Spleen (tissue), 11 donors: ENCODE results near the gene DCBLD1. TPM values are rescaled to one million over a fixed set of nuclear protein-coding genes. Genes with fewer than 3 reads are reported as not detected.

Source experiments
- DNase-seq: peaks from one replicate; pipeline ENCODE4 v3.0.0-alpha.2; 2020
- H3K27ac ChIP-seq, 8 donors: fragments of 200-600 bp; sonication (generic) in 7 of 8; 1 replicate in 4 of 8; 2 replicates in 4 of 8; pipeline versions ENCODE4 v1.5.0 to v1.8.0; 2016 to 2021; ENCODE audit warnings: inconsistent platforms in 4 of 8, mild to moderate bottlenecking in 4 of 8, moderate library complexity in 1 of 8
- H3K27me3 ChIP-seq, 7 donors: fragments of 200-600 bp; sonication (generic) in 6 of 7; replicated peaks in 1 of 7; 1 replicate in 4 of 7; 2 replicates in 3 of 7; pipeline versions ENCODE4 v1.5.0 to v1.8.0; 2016 to 2021; ENCODE audit warnings: inconsistent platforms in 3 of 7, mild to moderate bottlenecking in 1 of 7
- H3K36me3 ChIP-seq, 6 donors: fragments of 200-600 bp; sonication (generic) in 5 of 6; 1 replicate in 4 of 6; 2 replicates in 2 of 6; pipeline versions ENCODE4 v1.5.0 to v1.8.0; 2016 to 2021; ENCODE audit warnings: inconsistent platforms in 2 of 6
- H3K4me1 ChIP-seq, 6 donors: fragments of 200-600 bp; sonication (generic) in 5 of 6; 1 replicate in 3 of 6; 2 replicates in 3 of 6; pipeline versions ENCODE4 v1.5.0 to v1.8.0; 2016 to 2021; ENCODE audit warnings: inconsistent platforms in 3 of 6
- H3K4me3 ChIP-seq, 8 donors: fragments of 200-600 bp; sonication (generic) in 7 of 8; 1 replicate in 4 of 8; 2 replicates in 4 of 8; pipeline versions ENCODE4 v1.5.0 to v1.8.0; 2016 to 2021; ENCODE audit warnings: inconsistent platforms in 4 of 8, mild to moderate bottlenecking in 4 of 8, moderate library complexity in 2 of 8
- H3K9me3 ChIP-seq, 8 donors: fragments of 200-600 bp; sonication (generic) in 7 of 8; 1 replicate in 4 of 8; 2 replicates in 4 of 8; pipeline versions ENCODE4 v1.5.0 to v1.8.0; 2016 to 2021; ENCODE audit warnings: inconsistent platforms in 4 of 8
- POLR2A ChIP-seq, 3 donors: fragments of 450-650 bp; IDR thresholded peaks; one replicate each; pipeline ENCODE4 v1.5.1; 2017; ENCODE audit warnings: antibody characterized with exemption in 3 of 3, mild to moderate bottlenecking in 1 of 3
- POLR2AphosphoS5 ChIP-seq, 3 donors: sonication (generic); formaldehyde crosslinking; IDR thresholded peaks; one replicate each; pipeline ENCODE4 v1.5.1; 2017; ENCODE audit warnings: antibody characterized with exemption in 3 of 3
- WGBS, 5 donors: extraction: QIAGEN DNeasy Blood & Tissue Kit in 3 of 5; methylation state at CpG; one replicate each; pipeline versions ENCODE4 v1.1.5 to v1.1.7; 2013 to 2018; 5-methylcytosine and 5-hydroxymethylcytosine counted together
- intact Hi-C: fragments of 100-400 bp; cut with DNase I; formaldehyde crosslinking; loops from one replicate; pipeline ENCODE4 v1.15.0; 2023; ENCODE audit warnings: low total_unique reads
- polyA plus RNA-seq, 3 donors: library from polyadenylated mRNA; stranded (reverse); fragments of 200-250 nt; gene quantifications; one replicate each; pipeline ENCODE4 v1.2.1, GENCODE V29; 2013
- total RNA-seq, 7 donors: library from RNA; depleted of rRNA in 3 of 7; stranded (reverse); fragments of >200 nt in 3 of 7; fragmentation: NEBNext Ultra II Directional in 4 of 7; extraction: Animal tissue kit (Norgen Biotek cat#: 25700) in 4 of 7; gene quantifications; one replicate each; pipeline versions ENCODE4 v1.1.0 to v1.2.1, GENCODE V29; 2016 to 2021
- TF ChIP-seq, protein P1 (sequence below), 11 experiments: fragments of 200-600 bp in 7 of 11; fragments of 450-650 bp in 4 of 11; sonication (generic) in 4 of 11; IDR thresholded peaks in 8 of 11; conservative IDR thresholded peaks in 3 of 11; 1 replicate in 7 of 11; 2 replicates in 4 of 11; pipeline versions ENCODE4 v1.4.0 to v1.8.0; 2016 to 2021; ENCODE audit warnings: antibody characterized with exemption in 11 of 11, inconsistent platforms in 4 of 11, mild to moderate bottlenecking in 1 of 11
- donor health status: healthy with polysubstance abuse.
- donor health status: DM: no; HTN: no; CAD: no; lungs with moderate emphysema.
- donor health status: DM: no; HTN: no; CAD: no.
- donor health status: Bipolar disorder and iron deficiency.
- donor health status: healthy.
- donor health status: DM: no; HTN: no; CAD: no.
- donor health status: DM: yes; HTN: yes; CAD: no.

Gene DCBLD1
- total and polyA plus RNA-seq, 10 donors: 2.0 to 16.7 (median 7.1) TPM

GRCh38 chr6:117449549-117450439 lies 32.7 kb upstream of the DCBLD1 start:
- TF ChIP-seq POLR2A (IDR thresholded peaks at IDR 0.05) (no peak), POLR2AphosphoS5 (IDR thresholded peaks at IDR 0.05) (no peak)
- TF ChIP-seq, protein P1, sequence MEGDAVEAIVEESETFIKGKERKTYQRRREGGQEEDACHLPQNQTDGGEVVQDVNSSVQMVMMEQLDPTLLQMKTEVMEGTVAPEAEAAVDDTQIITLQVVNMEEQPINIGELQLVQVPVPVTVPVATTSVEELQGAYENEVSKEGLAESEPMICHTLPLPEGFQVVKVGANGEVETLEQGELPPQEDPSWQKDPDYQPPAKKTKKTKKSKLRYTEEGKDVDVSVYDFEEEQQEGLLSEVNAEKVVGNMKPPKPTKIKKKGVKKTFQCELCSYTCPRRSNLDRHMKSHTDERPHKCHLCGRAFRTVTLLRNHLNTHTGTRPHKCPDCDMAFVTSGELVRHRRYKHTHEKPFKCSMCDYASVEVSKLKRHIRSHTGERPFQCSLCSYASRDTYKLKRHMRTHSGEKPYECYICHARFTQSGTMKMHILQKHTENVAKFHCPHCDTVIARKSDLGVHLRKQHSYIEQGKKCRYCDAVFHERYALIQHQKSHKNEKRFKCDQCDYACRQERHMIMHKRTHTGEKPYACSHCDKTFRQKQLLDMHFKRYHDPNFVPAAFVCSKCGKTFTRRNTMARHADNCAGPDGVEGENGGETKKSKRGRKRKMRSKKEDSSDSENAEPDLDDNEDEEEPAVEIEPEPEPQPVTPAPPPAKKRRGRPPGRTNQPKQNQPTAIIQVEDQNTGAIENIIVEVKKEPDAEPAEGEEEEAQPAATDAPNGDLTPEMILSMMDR (IDR thresholded peaks at IDR 0.05 in 8 of 11, conservative IDR thresholded peaks at IDR 0.05 in 3 of 11): peak; percentile 30 to 81 (median 69)
- no peak for DNase-seq
- Histone ChIP-seq H3K27me3 (peaks cover 0 to 44% (median 0%) of the 10 kb centered on the region in 7 donors), H3K27ac (no peak overlapping the region), H3K9me3 (no peaks in the 10 kb centered on the region), H3K36me3 (no peaks in the 10 kb centered on the region), H3K4me1 (peaks cover 0 to 8% (median 3%) of the 10 kb centered on the region in 6 donors), H3K4me3 (no peak overlapping the region)
- intact Hi-C loops: loop anchor here (2.0 to 5.0 kb wide), 2 partner anchors 107 to 158 kb away; no protein-coding TSS in a partner anchor
- WGBS, 5 donors: 40 to 46% (median 42%) methylated on average over 10 of the region's 10 CpGs

DNA sequence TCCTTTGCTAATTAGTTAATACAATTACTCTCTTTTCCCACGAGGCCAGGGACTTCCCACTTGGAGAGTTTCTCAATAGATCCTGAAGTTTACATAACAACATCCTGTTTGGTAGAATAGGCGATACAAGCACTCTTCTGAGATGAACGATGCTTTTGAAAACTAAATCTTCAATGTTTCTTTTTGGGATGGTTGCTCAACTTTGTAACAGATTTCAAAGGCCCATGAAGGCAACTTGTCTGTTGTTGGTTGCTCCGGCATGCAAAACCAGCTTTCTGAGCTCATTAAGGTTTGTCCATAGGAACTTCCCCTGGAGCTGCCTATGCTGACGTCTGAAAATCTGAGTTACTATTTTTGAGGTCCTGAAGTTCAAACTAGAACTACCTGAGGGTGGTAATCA lies 30.8 kb upstream of the DCBLD1 start:
- H3K4me1 ChIP-seq: peaks cover 0 to 8% (median 3%) of the 10 kb centered on the region in 6 donors
- H3K27me3 ChIP-seq: peaks cover 0 to 31% (median 0%) of the 10 kb centered on the region in 7 donors
- H3K36me3 ChIP-seq: no peaks in the 10 kb centered on the region
- H3K9me3 ChIP-seq: no peaks in the 10 kb centered on the region
- 21 to 47% (median 33%) methylated on average over 5 of the region's 5 CpGs for WGBS, 5 donors
- H3K27ac ChIP-seq: no peak overlapping the region
- no peak for DNase-seq
- no peak overlapping the region for H3K4me3 ChIP-seq
- TF ChIP-seq, protein P1 (IDR thresholded peaks at IDR 0.05 in 8 of 11, conservative IDR thresholded peaks at IDR 0.05 in 3 of 11): no peak
- TF ChIP-seq POLR2A (IDR thresholded peaks at IDR 0.05) (no peak), POLR2AphosphoS5 (IDR thresholded peaks at IDR 0.05) (no peak)
- intact Hi-C loops: loop anchor here (2.0 to 5.0 kb wide), 2 partner anchors 105 to 156 kb away; no protein-coding TSS in a partner anchor

DNA sequence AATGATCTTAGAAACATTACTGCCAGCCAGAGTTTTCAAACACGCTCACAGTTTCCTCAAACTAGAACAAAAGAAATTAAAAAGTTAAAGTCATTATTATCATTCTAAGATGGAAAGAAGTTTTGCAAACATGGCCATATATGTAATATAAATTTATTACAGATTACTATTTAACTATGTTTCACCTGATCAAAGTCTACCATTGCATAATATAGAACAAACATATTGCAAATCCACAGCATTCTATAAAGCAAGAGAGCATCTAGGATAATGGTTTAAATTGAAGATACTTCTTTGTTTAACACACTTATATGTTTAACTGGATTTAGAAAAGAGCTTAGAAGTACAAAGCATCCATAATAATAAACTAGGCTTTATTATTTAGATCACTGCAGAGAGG lies 26.2 kb upstream of the DCBLD1 start:
- H3K4me3 ChIP-seq: no peak overlapping the region
- H3K4me1 ChIP-seq: peaks cover 0 to 5% (median 0%) of the 10 kb centered on the region in 6 donors
- intact Hi-C loops: no loop called here
- WGBS, 5 donors: 86 to 96% (median 92%) methylated on average over 1 of the region's 1 CpG
- H3K27me3 ChIP-seq: no peaks in the 10 kb centered on the region
- no peaks in the 10 kb centered on the region for H3K36me3 ChIP-seq
- H3K9me3 ChIP-seq: no peaks in the 10 kb centered on the region
- TF ChIP-seq, protein P1 (IDR thresholded peaks at IDR 0.05 in 8 of 11, conservative IDR thresholded peaks at IDR 0.05 in 3 of 11): no peak
- no peak for TF ChIP-seq POLR2A (IDR thresholded peaks at IDR 0.05)
- TF ChIP-seq POLR2AphosphoS5 (IDR thresholded peaks at IDR 0.05): no peak
- no peak overlapping the region for H3K27ac ChIP-seq
- no peak for DNase-seq

DNA sequence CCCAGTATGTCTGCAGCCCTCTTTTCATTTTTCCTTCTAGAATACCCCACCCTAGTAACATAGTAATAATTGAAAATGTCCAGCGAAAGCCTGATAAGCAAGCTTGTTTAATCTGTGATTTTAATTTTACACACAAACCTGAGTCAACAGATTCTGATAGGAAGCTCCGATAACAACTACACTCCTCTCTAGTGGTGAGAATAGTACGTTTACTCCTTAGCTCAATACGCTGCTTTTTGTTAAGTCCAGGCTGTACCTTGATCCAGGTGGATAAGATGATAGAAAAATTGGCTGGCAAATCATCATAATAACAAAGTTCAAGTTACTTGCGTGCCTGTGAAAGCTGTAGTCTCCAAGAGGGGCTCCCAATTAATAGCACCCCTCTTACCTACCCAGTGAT lies 25.5 kb upstream of the DCBLD1 start:
- intact Hi-C loops: no loop called here
- H3K9me3 ChIP-seq: no peaks in the 10 kb centered on the region
- H3K27me3 ChIP-seq: no peaks in the 10 kb centered on the region
- DNase-seq: no peak
- TF ChIP-seq POLR2AphosphoS5 (IDR thresholded peaks at IDR 0.05): no peak
- TF ChIP-seq, protein P1 (IDR thresholded peaks at IDR 0.05 in 8 of 11, conservative IDR thresholded peaks at IDR 0.05 in 3 of 11): no peak
- TF ChIP-seq POLR2A (IDR thresholded peaks at IDR 0.05): no peak
- H3K4me3 ChIP-seq: no peak overlapping the region
- no peaks in the 10 kb centered on the region for H3K36me3 ChIP-seq
- WGBS, 5 donors: 91 to 96% (median 92%) methylated on average over 5 of the region's 5 CpGs
- no peak overlapping the region for H3K27ac ChIP-seq
- no peaks in the 10 kb centered on the region for H3K4me1 ChIP-seq
